HG02973 (cell line): ENCODE data around the gene CMTM7.

Experiments
- ATAC-seq: cut with Tn5 transposase; IDR thresholded peaks from one replicate; pipeline ENCODE4 v1.9.1; 2021; ENCODE audit warnings: moderate library complexity; ENCODE audit not compliant: unreplicated experiment

Gene CMTM7

DNA sequence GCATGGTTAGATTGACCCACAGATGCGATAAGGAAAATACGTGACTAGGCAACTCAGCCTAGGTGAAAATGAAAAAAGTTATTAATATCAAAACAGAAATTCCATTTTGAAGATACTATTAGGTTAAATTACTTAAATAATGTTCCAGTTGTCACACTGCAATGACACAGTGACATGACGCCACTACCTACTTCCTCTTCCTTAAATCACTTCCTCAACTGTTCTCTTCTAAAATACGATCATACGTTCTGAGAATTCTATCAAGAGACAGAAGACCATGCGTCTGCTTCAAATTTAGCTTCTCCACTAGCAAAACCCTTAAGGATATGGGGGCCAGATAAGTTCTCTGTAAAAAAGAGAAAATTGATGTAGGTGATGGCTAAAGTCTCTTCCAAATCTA lies 92.8 kb downstream of the CMTM7 start:
- no peak for ATAC-seq

DNA sequence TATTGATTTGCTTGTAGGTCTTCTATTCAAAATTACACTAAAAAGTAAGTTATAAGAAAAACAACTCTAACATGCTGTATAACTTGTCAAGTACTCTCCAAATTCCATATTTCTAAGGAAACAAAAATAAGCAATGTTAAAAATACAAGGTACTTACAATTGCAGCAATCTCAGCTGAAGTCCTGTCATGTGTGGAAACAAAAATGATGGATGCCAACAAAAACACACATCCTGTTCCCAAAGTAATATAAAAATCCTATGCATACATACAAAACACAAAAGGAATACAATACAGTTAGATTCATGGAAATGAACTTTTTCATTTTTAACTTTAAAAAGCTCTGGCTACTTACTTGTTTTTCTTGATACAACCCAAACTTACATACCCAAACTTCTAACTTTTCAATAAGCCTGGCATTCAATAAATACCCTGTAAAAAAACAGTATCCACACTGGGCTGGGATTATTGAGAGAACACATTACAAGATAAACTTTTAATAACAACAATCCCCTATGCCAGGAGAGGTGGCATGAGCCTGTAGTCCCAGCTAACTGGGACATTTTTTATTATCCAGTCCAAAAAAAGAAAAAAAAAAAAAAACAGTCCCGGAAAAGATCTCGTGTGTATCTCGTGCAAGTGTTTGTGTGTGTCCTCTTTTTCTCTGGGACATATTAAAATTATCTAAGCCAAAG lies 96.3 kb downstream of the CMTM7 start:
- ATAC-seq = no peak

DNA sequence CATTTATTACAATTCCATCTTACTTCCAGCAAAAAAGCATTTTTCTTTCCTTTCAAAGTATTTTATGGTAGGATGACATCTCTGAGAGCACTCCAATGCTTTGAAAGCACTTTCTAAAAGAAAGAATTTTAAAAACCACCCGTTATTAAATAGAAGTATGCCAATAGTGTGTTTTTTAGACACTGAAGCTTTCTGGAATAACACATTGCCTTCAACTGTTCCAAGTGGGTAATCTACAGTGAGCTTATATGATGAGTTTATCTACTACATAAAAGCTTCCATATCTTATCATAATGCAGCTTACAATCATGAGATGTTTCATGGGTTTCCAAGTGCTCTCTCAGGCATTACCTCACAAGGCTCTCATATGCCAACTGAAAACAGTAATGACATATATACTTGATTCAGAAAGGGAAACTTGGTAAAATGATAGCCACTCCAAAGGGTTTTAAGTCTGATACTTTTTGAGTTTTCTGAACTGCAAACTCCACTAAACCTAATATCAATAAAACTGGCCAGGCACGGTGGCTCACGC lies 96.9 kb downstream of the CMTM7 start:
- no peak for ATAC-seq

- no peak for ATAC-seq
These were observed 101.2 kb downstream of the CMTM7 start for GRCh38 chr3:32492684-32493436.

DNA sequence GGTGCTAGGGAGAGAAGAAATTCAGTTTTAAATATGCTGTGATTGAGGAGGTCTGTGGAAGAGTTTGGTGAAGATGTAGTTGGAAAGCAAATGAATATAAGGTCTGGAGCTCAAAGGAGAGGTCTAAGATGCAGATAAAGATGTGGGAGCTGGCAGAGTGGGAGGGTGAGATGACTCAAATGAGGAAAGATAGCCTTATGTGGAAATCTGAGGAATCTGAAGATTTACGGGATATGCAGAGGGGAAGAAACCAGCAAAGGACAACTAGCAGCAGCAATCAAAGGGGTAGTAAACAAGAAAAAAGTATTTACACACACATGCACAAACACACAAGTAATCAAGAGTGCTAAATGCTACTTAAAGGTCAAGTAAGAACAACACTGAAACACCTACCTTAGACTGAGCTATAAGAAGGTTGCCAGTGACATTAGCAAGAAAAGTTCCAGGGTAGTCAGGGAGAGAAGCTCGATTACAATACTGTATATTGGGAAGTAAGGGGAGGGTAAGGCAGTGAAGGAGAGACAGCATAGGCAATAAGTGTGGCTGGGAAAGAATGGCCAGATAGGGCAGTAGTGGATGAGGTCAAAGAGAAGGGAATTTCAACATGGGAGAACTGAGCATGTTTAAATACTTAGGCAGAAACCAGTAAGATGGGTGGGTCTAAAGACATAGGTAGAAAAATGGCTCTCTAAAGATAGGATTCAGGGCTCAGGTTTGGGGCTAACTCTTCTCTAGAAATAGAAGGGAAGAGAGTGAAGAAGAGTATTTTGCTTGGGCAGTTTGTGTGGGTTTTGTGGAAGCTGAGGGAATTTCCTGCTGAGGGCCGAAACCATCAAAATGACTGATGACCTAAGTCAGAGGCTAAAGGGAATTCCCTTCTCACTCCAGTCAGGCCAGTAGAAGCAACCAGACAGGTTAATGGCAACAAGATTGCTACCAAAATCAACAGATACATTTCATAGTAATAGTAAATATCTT lies 102.1 kb downstream of the CMTM7 start:
- peak; percentile 69 for ATAC-seq

DNA sequence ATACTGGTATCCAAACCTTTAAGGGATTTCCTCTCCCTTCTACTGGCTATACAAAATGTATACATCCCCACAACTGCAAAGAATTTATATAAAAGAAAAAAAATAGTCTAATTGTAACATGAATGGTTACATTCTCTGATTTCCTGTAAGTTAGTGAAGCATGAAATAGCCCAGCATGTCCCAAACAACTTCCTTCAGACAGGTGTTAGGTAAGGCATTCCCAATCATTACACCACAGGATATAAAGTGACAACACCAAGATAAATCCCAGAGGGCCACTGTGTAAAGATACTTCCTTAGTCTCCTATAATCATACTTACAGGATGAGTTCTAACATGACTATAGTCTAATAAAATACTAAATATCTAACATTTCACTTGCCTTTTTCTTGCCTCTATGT lies 103.4 kb downstream of the CMTM7 start:
- no peak for ATAC-seq

- no peak for ATAC-seq
These were observed 104.0 kb downstream of the CMTM7 start for GRCh38 chr3:32495609-32496008.

- ATAC-seq = no peak
These were observed 106.6 kb downstream of the CMTM7 start for GRCh38 chr3:32498252-32498651.

DNA sequence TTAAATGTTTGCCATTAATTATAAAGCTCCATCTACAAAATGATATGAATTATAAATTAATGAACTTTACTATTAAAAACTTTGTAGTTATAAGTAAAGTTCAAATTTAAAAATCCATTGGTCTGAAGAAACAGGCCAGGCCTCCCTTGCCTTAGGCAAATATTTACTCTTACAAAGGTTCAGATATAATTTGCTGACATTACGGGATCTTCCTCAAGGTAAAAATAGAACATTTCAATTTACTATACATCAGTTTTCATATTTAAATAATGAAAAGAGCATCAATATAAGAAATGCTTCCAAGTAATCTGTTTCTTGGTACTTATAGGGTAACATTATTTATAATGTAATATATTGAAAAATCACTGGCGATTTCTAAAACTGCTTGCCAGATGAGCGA lies 107.3 kb downstream of the CMTM7 start:
- ATAC-seq = no peak

DNA sequence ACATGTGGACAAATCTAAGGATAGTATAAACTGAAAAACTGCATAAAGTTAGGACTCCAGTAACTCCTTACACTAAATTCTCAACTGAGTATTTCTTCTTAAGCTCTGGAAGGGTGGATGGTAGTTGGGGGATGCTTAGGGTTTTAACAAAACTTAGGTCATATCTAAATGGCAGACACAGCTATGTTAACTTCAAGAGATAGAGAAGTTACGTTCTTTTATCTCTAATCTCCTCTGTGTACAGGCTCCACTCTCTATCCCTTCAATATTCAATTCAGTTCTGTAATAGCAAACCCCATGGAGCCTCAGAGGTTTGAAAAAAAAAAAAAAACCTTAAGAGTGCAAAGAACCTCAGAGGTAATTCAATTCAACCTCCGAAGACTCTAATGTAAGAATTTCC lies 107.9 kb downstream of the CMTM7 start:
- ATAC-seq = no peak

DNA sequence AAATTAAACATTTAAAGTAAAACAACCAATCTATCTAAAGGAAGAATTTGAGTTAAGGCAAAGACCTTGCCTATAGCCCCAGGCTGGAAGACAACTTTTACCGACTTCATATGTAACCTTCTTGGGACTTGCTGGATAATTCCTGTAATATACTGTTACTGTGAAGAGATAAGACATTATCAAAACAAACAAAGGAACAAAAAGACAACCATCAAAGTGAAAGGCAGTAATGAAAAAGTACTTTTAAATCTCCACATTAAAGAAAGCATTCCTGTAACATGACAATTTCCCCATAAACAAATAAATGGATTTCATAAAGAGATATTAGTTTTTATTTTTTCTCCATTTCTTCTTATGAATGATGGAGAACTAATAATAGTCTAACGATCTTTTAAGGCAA lies 108.6 kb downstream of the CMTM7 start:
- no peak for ATAC-seq

DNA sequence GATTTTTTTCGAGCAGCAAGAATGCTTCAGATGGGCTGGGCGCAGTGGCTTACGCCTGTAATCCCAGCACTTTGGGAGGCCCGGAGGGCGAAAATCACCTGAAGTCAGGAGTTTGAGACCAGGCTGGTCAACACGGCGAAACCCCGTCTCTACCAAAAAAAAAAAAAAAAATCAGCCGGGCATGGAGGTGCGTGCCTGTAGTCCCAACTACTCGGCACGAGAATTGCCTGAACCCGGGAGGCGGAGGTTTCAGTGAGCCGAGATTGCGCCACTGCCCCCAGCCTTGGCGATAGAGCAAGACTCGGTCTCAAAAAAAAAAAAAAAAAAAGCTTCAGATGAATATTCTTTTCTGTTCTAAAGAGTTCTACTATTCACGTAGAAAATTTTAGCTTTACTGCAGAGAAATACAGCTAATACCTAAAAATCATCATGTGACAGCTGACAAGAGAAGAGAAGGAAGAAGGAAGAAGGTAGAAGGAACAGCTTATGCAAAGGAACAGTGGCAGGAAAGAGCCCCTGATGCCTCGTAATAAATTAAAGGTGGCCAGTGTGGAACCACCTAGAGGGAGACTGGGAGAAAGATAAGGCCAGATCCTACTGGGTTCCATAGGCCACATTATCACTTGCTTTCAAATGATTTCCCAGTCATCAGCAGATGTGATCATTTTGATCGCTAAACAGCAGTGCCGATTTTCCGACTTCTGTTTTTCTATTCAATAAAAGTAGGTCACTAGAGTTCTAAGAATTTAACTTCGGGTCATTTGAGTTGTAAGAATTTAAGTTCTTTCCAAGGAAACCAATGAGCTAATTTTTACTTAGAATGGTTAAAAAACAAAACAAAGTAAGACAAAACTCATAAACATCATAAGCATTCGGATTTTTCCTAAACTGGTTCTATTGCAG lies 109.5 kb downstream of the CMTM7 start:
- no peak for ATAC-seq

DNA sequence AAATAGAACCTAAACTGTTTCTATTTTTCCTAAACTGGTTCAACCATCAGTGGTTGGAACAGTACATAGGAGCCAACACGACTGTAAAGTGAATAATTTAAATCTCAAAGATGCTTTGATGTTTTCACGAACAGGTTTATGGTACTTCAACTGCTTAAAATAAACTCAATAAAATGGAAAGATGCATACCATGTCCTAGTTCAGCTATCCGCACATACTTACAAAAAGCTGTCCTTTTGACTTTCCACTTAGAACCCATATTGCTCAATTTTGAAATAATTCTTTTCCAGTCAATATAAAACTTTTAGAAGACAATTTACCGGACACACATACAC lies 110.1 kb downstream of the CMTM7 start:
- no peak for ATAC-seq

DNA sequence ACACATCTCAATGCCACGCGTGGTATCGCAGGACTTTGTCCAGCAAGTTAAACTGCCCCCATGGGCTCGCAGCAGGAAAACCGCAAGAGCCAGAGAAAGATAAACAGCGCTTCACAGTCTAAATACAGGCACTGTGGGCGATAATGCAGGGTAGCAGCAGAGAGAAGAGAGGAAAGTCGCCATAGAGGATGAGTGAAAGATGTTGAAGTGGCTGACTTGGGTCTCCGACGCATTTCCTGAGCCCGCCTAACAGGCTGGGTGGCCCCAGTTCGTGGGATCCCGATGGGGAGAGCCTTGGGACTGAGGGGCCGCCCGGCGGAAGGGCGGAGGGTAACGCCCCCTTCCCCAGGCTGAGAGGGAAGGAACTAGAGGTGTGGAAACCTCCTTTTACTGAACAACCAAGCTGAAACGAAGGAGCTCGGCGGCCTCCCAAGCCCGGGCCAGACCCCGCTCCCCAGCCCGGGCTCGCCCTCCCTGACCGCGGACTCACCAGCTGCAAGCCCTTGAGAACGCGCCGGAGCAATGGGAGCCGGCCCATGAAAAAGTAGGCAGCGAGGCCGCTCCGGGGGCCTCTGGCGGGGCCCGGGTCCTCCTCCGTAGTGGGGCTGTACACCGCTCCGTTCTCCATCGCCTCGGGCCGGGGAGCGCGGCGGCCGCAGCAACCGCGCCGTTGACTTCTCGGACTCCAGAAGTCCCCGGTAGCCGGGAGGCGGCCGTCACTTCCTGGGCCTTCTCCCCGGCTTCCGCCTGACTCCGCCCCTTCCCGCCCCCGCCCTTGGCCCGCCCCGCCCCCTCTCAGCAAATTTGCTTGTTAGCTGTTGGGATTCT lies 110.7 kb downstream of the CMTM7 start, which contains the start of gene CMTM6:
Gene CMTM6 (minus strand): TSS at position 735 of the 828 bp plus-strand sequence. CDS start 107 bp downstream, at position 628.
- ATAC-seq = peak; percentile 77

- no peak for ATAC-seq
These were observed 111.3 kb downstream of the CMTM7 start for GRCh38 chr3:32502946-32503286.
